ENCODE measurements around the gene TBC1D22A. TPM values are rescaled to one million over a fixed set of nuclear protein-coding genes. Genes with fewer than 3 reads are reported as not detected.

Gene TBC1D22A
- total and polyA plus RNA-seq, 10 of the 15 experiments (the other 5 are each of a cell fraction or from before 2014, with no cell fraction given) = 0.63 to 44.7 (median 27.4) TPM

GRCh38 chr22:46798366-46799350, 36.2 kb downstream of the TBC1D22A start (continued):
- TF ChIP-seq, protein P1, sequence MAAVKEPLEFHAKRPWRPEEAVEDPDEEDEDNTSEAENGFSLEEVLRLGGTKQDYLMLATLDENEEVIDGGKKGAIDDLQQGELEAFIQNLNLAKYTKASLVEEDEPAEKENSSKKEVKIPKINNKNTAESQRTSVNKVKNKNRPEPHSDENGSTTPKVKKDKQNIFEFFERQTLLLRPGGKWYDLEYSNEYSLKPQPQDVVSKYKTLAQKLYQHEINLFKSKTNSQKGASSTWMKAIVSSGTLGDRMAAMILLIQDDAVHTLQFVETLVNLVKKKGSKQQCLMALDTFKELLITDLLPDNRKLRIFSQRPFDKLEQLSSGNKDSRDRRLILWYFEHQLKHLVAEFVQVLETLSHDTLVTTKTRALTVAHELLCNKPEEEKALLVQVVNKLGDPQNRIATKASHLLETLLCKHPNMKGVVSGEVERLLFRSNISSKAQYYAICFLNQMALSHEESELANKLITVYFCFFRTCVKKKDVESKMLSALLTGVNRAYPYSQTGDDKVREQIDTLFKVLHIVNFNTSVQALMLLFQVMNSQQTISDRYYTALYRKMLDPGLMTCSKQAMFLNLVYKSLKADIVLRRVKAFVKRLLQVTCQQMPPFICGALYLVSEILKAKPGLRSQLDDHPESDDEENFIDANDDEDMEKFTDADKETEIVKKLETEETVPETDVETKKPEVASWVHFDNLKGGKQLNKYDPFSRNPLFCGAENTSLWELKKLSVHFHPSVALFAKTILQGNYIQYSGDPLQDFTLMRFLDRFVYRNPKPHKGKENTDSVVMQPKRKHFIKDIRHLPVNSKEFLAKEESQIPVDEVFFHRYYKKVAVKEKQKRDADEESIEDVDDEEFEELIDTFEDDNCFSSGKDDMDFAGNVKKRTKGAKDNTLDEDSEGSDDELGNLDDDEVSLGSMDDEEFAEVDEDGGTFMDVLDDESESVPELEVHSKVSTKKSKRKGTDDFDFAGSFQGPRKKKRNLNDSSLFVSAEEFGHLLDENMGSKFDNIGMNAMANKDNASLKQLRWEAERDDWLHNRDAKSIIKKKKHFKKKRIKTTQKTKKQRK (IDR thresholded peaks at IDR 0.05; ENCODE audit: low read depth, low read length) = no peak
- TF ChIP-seq RAD21 (IDR thresholded peaks at IDR 0.05; ENCODE audit: insufficient read depth, low read depth, low read length) = peak; percentile 63
- no peak for TF ChIP-seq CREM (IDR thresholded peaks at IDR 0.05; ENCODE audit: low read depth)
- TF ChIP-seq MEF2B (IDR thresholded peaks at IDR 0.05; ENCODE audit: partially characterized antibody, poor library complexity, severe bottlenecking) = no peak
- TF ChIP-seq CHD2 (IDR thresholded peaks at IDR 0.05; ENCODE audit: borderline replicate concordance, low read depth, low read length) = no peak
- TF ChIP-seq BACH1 (IDR thresholded peaks at IDR 0.05; ENCODE audit: borderline replicate concordance) = no peak
- 0 out of 2 replicates have a peak, but pooled peaks have one; percentile 5 for TF ChIP-seq RUNX3 (IDR thresholded peaks at IDR 0.05; ENCODE audit: low read length)
- no peak for TF ChIP-seq POLR2AphosphoS2 (IDR thresholded peaks at IDR 0.05; ENCODE audit: low read depth, low read length)
- TF ChIP-seq, protein P2, sequence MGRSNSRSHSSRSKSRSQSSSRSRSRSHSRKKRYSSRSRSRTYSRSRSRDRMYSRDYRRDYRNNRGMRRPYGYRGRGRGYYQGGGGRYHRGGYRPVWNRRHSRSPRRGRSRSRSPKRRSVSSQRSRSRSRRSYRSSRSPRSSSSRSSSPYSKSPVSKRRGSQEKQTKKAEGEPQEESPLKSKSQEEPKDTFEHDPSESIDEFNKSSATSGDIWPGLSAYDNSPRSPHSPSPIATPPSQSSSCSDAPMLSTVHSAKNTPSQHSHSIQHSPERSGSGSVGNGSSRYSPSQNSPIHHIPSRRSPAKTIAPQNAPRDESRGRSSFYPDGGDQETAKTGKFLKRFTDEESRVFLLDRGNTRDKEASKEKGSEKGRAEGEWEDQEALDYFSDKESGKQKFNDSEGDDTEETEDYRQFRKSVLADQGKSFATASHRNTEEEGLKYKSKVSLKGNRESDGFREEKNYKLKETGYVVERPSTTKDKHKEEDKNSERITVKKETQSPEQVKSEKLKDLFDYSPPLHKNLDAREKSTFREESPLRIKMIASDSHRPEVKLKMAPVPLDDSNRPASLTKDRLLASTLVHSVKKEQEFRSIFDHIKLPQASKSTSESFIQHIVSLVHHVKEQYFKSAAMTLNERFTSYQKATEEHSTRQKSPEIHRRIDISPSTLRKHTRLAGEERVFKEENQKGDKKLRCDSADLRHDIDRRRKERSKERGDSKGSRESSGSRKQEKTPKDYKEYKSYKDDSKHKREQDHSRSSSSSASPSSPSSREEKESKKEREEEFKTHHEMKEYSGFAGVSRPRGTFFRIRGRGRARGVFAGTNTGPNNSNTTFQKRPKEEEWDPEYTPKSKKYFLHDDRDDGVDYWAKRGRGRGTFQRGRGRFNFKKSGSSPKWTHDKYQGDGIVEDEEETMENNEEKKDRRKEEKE (IDR thresholded peaks at IDR 0.05) = no peak
- peak; percentile 54; the same call in 1 of the 2 replicates for TF ChIP-seq SMC3 (IDR thresholded peaks at IDR 0.05; ENCODE audit: borderline replicate concordance, low read length)
- no peak for TF ChIP-seq REST (IDR thresholded peaks at IDR 0.05; ENCODE audit: low read depth, low read length)
- TF ChIP-seq CTCF (IDR thresholded peaks at IDR 0.05 in 2 of 3, conservative IDR thresholded peaks at IDR 0.05 in 1 of 3; ENCODE audit: control insufficient read depth in 2 of 3, extremely low read depth in 1 of 3, insufficient read depth in 1 of 3, low read depth in 3 of 3, low read length in 3 of 3) = peak; percentile 70 to 87 (median 87)
- TF ChIP-seq KDM1A (IDR thresholded peaks at IDR 0.05; ENCODE audit: borderline replicate concordance) = no peak
- TF ChIP-seq MTA3 (IDR thresholded peaks at IDR 0.05; ENCODE audit: borderline replicate concordance, low read length) = no peak
- TF ChIP-seq, protein P3, sequence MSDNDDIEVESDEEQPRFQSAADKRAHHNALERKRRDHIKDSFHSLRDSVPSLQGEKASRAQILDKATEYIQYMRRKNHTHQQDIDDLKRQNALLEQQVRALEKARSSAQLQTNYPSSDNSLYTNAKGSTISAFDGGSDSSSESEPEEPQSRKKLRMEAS (IDR thresholded peaks at IDR 0.05; ENCODE audit: low read depth, low read length) = 0 out of 2 replicates have a peak, but pooled peaks have one; percentile 34

All from GM12878 (cell line).